Brain pericyte (primary cell): Measurements from ENCODE around the gene SEC16A.

Experiments
- DNase-seq: peaks from one replicate; pipeline ENCODE4 v3.0.0-alpha.2; 2012; ENCODE audit warnings: low read depth, low spot score

Gene SEC16A

GRCh38 chr9:136482793-136483588, at the start of gene SEC16A:
Gene SEC16A, minus strand, starts transcription at chr9:136483040. Its CDS starts 5,425 bp downstream, at chr9:136477615.
- peak; percentile 94 for DNase-seq

- no peak for DNase-seq
Observed at GRCh38 chr9:136531904-136532798, 49.3 kb upstream of the SEC16A start.

GRCh38 chr9:136531186-136531903, 48.5 kb upstream of the SEC16A start:
- DNase-seq: no peak

- no peak for DNase-seq
Observed at GRCh38 chr9:136530461-136531089, 47.7 kb upstream of the SEC16A start.

GRCh38 chr9:136529516-136530460, 46.9 kb upstream of the SEC16A start:
- DNase-seq: no peak

GRCh38 chr9:136528716-136529341, 46.0 kb upstream of the SEC16A start:
- no peak for DNase-seq

- DNase-seq: no peak
Observed at GRCh38 chr9:136527721-136528710, 45.2 kb upstream of the SEC16A start.

- DNase-seq: no peak
Observed at GRCh38 chr9:136527131-136527530, 44.3 kb upstream of the SEC16A start.

- no peak for DNase-seq
Observed at GRCh38 chr9:136526625-136527066, 43.8 kb upstream of the SEC16A start.

- no peak for DNase-seq
Observed at GRCh38 chr9:136525841-136526499, 43.1 kb upstream of the SEC16A start.

- DNase-seq: no peak
Observed at GRCh38 chr9:136525207-136525606, 42.4 kb upstream of the SEC16A start.

GRCh38 chr9:136522314-136523237, 39.7 kb upstream of the SEC16A start:
- no peak for DNase-seq

GRCh38 chr9:136521537-136521936, 38.7 kb upstream of the SEC16A start:
- no peak for DNase-seq

GRCh38 chr9:136520053-136520540, 37.3 kb upstream of the SEC16A start:
- DNase-seq: no peak

GRCh38 chr9:136519263-136520052, 36.6 kb upstream of the SEC16A start:
- no peak for DNase-seq

GRCh38 chr9:136518623-136519022, 35.8 kb upstream of the SEC16A start:
- DNase-seq: no peak
